Activated CD4-positive, alpha-beta T cell treated with anti-CD3 and anti-CD28 coated beads, Interleukin-2, amount 50 U/mL, for 24 hours (primary cell): ENCODE data around the gene ZNF516.
"Not testable (repeated sequence)": the region's sequence is repeated elsewhere in the genome, so short reads cannot be mapped to it uniquely, and the experiment has no call there.

ENCODE experiments used
- DNase-seq, 2 donors: peaks; one replicate each; pipeline ENCODE4 v3.0.0-alpha.2; 2020; ENCODE audit warnings: low read depth in 1 of 2, low spot score in 1 of 2

ZNF516 gene, protein sequence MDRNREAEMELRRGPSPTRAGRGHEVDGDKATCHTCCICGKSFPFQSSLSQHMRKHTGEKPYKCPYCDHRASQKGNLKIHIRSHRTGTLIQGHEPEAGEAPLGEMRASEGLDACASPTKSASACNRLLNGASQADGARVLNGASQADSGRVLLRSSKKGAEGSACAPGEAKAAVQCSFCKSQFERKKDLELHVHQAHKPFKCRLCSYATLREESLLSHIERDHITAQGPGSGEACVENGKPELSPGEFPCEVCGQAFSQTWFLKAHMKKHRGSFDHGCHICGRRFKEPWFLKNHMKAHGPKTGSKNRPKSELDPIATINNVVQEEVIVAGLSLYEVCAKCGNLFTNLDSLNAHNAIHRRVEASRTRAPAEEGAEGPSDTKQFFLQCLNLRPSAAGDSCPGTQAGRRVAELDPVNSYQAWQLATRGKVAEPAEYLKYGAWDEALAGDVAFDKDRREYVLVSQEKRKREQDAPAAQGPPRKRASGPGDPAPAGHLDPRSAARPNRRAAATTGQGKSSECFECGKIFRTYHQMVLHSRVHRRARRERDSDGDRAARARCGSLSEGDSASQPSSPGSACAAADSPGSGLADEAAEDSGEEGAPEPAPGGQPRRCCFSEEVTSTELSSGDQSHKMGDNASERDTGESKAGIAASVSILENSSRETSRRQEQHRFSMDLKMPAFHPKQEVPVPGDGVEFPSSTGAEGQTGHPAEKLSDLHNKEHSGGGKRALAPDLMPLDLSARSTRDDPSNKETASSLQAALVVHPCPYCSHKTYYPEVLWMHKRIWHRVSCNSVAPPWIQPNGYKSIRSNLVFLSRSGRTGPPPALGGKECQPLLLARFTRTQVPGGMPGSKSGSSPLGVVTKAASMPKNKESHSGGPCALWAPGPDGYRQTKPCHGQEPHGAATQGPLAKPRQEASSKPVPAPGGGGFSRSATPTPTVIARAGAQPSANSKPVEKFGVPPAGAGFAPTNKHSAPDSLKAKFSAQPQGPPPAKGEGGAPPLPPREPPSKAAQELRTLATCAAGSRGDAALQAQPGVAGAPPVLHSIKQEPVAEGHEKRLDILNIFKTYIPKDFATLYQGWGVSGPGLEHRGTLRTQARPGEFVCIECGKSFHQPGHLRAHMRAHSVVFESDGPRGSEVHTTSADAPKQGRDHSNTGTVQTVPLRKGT

DNA sequence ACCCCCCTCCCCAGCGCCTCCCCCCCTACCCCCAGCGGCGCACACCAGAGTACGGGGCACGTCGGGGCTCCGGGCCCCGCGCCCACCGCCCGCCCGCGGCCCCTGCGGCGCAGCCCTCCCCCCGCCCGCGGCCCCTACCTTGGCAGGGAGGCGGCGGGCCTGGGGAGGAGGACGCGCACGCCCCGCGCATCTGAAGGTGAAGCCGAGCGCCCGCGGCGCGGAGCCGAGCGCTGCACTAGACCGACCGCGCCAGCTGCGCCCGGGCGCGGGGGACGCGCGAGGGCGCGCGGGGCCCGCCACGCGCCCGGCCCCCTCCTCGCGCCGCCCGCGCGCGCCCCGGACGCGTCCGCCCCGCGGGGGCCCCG lies at the start of gene ZNF516:
ZNF516 (minus strand) TSS at position 237 of the 365 bp plus-strand sequence. CDS start 52,188 bp downstream, outside the sequence.
- DNase-seq: no peak

GRCh38 chr18:76538846-76539245 lies 43.8 kb upstream of the ZNF516 start:
- DNase-seq: no peak

- DNase-seq: no peak
These were observed 42.6 kb upstream of the ZNF516 start for GRCh38 chr18:76537621-76538020.

- not testable (repeated sequence) for DNase-seq
These were observed 41.6 kb upstream of the ZNF516 start for GRCh38 chr18:76536593-76536992.

DNA sequence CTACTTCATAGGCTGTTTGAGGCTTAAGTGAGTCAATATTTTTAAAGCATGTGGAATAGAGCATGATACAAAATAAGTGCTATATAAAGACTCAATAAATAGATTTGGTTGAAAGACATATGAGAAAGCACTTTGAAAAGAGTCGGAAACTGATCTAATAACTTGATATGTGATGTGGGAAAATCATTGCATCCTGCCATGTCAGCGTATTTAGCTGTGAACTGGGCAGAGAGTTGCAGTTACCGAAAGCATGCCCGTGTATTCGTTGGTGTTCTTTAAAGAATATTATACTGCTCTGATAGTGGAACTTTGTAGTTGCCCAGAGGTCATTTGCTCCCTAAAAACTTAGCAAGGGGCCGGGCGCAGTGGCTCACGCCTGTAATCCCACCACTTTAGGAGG lies 37.8 kb upstream of the ZNF516 start:
- DNase-seq: no peak

DNA sequence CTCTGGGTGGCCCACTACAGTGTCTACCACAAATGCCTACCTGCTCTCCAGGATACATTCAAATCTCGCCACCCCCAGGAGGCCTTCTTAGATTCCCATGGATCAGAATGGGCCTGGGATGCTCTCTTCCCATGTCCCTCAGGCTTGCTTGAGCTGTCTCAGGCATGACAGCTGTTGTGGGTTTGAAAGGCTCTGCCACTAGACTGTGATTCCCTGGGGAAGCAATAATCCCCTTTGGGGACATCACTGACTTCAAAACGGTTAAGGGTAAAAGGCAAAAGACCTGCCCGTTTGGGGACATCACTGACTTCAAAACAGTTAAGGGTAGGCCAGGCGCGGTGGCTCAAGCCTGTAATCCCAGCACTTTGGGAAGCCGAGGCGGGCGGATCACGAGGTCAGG lies 35.8 kb upstream of the ZNF516 start:
- no peak for DNase-seq

DNA sequence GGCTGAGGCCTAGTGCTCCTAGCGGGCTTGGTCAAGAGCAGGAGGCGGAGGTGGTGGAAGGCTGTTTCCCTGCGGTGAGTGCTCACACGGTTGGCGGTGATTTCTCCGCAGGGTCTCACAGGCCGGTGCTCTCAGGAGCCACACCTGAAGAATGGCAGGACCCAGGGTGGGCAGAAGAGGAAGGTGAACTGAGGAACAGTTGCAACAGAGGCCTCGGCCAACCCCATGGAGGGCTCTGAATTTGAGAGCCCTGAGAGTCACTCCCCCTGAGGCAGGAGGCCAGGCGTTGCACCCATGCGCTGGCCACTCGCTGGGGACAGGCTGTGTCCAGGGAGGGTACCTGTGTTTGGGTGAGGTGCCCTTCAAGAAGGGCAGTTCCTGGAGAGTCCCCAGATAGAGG lies 35.3 kb upstream of the ZNF516 start:
- DNase-seq: no peak

DNA sequence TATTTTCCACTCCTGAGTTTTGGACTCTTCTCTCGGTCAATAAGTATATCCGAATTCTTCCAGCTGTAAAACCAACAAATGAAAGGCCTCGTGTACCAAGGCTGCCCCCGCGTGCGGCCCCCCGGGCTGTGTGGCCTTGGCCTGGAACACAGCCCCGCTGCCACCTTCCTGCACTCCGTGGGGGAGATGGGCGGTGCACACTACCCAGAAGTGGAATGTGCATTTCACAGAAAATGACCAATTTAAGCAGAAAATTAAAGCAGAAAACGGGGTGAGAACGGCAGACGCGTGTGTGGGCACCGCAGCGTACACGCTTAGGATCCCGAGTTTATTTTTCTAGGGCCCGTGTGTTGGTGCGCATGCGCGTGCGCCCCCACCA lies 34.4 kb upstream of the ZNF516 start:
- no peak for DNase-seq

- DNase-seq: no peak
These were observed 33.7 kb upstream of the ZNF516 start for GRCh38 chr18:76528477-76529432.

DNA sequence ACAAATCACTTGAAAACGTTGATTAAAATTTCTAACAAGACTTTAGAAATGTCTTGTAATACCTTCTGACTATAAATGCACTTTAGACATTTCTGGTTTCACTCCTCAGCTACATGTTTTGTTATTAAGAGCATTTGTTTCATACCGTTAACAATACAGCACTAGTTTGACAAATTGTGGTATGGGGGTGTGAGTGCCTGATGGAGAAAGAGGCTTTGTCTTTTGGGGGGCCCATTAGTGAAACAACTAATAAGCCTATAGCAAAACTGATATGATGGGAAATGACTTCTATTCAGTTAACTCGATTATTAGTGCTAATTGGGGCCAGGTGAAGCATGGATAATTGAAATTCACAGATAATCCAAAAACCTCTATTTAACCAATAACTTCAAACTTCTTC lies 30.9 kb upstream of the ZNF516 start:
- DNase-seq: no peak

GRCh38 chr18:76524900-76525698 lies 30.1 kb upstream of the ZNF516 start:
- no peak for DNase-seq

GRCh38 chr18:76524477-76524876 lies 29.4 kb upstream of the ZNF516 start:
- DNase-seq: no peak

DNA sequence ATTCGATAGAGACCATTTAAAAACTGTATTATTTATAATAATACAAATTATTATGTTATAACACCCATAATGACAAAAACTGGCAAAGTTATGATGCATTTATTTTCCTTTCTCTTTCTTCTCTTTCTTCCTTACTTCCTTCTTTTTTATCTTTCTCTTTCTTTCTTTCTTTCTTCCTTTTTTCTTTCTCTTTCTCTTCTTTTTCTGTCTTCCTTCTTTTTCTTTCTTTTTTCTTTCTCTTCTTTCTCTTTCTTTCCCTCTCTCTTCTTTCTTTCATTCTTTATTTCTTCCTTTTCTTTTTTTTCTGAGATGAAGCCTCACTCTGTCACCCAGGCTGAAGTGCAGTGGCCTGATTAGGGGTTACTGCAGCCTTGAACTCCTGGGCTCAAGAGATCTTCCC lies 27.5 kb upstream of the ZNF516 start:
- no peak for DNase-seq

DNA sequence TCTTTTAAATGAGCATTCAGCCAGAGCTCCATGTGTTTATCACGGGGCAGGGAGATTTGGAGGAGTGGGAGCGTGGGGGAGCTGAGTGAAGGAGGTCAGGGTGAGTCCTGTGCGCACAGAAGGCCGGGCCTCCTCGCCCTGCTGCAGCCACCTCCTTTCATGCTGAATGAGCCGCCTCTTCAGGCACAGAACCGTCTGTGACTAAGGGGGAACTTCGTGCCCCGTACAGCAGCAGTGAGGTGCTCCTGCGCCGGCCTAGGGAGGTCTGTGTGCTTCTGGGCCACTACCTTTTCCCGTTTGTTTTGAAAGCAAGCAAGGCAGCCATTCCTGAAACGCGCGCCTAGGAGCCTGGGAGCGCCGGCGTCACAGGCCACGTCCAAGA lies 27.1 kb upstream of the ZNF516 start:
- DNase-seq: no peak

DNA sequence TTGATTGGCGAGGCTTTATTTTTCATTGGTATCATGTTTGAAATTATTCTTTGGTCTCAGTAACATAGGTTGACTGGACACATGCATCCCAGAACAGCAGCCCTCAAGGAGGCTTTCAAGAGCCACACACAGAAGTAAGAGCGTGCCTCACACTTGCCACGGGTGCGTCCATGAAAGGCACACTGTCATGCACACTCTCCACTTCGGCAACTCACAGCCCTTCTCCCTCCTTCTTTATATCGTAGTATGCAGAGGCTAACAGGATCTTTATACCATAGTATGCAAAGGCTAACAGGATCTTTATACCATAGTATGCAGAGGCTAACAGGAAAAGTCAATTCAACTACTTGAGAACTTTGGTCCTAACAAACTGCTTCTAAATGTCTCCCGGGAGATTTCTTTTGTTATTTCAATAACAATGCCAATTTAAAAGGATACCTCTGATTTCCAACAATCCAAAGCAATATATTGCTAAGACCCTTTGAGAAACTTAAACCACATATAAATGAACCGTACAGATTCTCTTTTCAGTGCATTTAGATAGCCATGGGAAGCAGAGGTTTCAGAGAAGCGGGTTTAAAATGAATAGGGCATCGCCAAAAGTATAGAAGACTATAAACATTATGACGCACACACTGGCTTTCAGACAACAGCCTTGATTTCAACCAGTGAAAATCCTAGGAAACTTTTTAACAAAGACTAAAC lies 26.5 kb upstream of the ZNF516 start:
- no peak for DNase-seq

- no peak for DNase-seq
These were observed 24.0 kb upstream of the ZNF516 start for GRCh38 chr18:76518860-76519538.

- DNase-seq: no peak
These were observed 23.2 kb upstream of the ZNF516 start for GRCh38 chr18:76518123-76518859.

GRCh38 chr18:76515576-76515975 lies 20.5 kb upstream of the ZNF516 start:
- no peak for DNase-seq
